ENCODE data around the gene WDFY3.

The WDFY3 gene

DNA sequence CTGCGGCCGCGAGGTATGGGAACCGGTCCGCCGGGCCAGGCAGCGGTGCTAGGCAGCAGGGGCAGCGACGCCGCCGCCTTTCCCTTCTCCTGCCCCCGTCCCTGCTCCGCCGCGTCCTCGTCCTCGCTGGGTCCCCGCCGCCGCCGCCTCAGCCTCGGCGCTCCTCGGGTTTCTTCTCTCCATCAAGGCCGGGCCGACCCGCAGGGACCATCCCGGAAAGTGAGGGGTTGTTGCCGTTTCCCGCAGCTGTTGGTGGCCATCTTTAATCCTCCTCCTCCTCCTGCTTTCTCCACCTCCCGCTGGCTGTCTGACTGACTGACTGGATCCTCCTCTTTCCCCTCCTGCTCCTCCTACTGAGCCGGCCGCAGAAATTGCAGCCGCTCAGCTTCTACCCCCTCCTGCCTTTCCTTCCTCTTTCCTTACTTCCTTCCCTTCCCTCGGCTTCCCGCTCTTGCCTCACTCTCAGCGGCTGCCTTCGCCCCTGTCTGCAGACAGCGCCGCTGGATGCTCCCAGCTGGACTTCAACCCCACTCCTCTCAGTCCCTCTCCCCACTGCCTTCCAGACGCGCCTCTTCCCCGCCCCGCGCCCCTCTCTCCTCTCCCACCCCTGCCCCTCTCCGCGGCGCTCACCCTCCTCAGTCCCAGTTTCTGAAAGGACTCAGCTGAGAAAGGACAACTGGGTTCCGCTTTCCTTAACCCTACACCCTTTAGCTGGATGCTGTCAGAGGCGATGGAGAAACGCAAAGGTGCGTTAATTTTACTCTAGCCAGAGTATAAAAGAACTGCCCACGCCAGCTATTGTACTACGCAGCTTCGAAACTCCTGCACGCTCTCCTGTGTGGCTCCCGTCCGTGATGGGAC, at the start of gene WDFY3:
WDFY3 (minus strand) TSS at position 309 of the 861 bp plus-strand sequence. CDS start 106,099 bp downstream, outside the sequence.
- DNase-seq (ENCODE audit: low read depth in 2 of 2) = no peak

GRCh38 chr4:85005865-85006377, 39.4 kb upstream of the WDFY3 start:
- DNase-seq (ENCODE audit: low read depth in 2 of 2) = no peak

DNA sequence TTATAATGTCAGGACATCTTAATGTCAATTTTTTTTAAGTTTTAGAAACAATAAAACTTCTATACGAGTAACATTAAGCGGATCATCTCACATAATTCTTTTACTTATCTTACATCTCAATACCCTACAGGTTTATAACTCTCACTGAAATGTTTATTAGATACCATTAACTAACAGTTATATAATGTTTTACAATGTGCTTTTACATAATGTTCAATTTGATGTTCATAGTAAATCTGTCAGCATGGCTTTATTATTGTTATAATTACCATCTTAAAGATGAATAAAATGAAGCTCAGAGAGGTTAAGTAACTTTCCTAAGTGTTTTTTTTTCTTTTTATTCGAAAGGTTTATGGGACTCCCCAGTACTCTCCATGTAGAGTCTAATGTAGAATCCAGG, 33.9 kb upstream of the WDFY3 start:
- DNase-seq (ENCODE audit: low read depth in 2 of 2) = no peak

DNA sequence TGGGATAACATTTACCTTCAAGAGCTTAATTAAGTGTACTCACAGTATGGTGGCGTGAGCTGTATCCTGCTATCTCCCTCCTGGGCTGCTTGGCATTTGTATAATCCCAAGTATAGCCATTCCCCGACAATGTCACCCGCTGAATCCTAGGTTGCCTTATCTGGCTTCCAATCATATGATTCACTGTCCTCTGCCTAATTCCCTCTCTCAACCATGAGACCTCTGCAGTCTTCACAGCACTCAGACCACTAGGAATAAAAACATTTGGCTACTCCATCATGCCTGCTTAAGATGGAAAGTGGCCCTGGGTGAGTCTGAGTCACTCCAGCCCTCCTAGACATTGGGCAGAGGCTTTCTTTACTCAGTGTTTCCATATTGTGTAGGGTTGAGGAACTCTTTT, 28.9 kb upstream of the WDFY3 start:
- no peak for DNase-seq (ENCODE audit: low read depth in 2 of 2)

- DNase-seq (ENCODE audit: low read depth in 2 of 2) = no peak
These were observed 27.8 kb upstream of the WDFY3 start for GRCh38 chr4:84994280-84994679.

DNA sequence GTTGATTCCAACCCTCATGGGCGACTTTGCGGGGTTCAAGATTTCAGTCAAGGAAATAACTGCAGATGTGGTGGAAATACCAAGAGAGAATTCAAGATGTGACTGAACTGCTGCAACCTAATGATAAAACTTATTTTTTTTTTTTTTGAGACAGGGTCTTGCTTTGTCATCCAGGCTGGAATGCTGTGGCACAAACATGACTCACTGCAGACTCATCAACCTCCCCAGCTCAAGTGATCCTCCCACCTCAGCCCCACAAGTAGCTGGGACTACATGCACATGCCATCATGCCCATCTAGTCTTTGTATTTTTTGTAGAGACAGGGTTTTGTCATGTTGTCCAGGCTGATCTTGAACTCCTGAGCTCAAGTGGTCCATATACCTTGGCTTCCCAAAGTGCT, 19.5 kb upstream of the WDFY3 start:
- no peak for DNase-seq (ENCODE audit: low read depth in 2 of 2)

DNA sequence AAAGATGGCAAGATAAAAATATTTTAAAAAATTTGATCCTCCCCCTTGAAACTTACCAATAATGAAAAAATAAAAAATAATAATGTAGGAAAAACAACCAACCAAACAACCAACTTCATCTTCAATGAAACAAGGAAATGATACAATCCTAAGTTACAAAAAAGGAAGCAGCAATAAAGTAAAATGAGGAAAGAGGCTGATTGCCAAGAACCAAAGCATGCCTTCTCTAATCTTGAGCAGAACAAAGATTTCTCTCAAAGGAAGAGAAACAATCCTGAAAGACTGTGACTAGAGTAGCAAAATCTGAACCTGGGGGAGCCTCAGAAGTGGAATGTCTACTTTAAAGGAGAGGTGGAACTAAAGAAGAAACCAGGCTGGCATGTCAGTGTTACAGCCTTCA, 10.9 kb upstream of the WDFY3 start:
- DNase-seq (ENCODE audit: low read depth in 2 of 2) = no peak

GRCh38 chr4:84973856-84974255, 7.4 kb upstream of the WDFY3 start:
- DNase-seq (ENCODE audit: low read depth in 2 of 2) = no peak

GRCh38 chr4:84971319-84971932, 4.9 kb upstream of the WDFY3 start:
- DNase-seq (ENCODE audit: low read depth in 2 of 2) = no peak

DNA sequence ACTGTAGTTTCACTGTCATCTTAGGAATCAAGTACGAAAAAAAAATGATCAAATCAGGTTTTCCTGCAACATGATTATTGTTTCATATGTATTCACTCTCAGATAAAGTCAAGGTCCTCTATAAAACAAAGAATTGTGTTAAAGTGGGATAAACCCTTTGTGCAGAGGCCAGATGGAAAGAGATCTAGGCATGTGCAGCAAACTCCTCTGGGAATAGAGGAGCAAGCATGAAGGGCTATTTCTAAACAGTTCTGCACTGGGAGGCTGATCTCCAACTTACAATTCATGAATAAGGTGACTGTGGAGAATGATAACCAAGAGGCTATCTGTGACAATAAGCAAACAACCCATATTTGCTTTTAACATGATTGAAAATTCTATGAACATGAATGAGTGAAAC, 2.4 kb upstream of the WDFY3 start:
- no peak for DNase-seq (ENCODE audit: low read depth in 2 of 2)

DNA sequence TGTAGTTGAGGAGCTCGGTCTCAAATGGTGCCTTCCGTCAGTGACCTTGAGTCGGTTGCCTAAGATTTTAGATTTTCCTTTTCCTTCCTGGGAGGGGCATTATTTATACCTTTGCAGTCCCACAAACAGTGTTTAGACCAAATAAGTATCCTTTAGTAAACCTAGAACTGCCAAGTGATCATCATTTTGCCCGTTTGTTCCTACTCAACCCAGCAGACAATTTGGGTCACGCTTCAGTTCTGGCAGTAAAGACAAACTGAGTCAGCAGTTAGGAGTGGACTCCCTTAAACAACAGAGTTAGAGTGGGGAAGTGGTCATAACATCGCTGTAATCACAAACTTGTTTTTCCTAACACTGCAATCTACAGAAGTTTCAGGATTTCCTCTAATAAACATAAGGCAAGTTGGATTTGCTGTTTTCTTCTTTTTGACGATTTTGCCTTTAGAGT, 777 bp upstream of the WDFY3 start:
- no peak for DNase-seq (ENCODE audit: low read depth in 2 of 2)

DNA sequence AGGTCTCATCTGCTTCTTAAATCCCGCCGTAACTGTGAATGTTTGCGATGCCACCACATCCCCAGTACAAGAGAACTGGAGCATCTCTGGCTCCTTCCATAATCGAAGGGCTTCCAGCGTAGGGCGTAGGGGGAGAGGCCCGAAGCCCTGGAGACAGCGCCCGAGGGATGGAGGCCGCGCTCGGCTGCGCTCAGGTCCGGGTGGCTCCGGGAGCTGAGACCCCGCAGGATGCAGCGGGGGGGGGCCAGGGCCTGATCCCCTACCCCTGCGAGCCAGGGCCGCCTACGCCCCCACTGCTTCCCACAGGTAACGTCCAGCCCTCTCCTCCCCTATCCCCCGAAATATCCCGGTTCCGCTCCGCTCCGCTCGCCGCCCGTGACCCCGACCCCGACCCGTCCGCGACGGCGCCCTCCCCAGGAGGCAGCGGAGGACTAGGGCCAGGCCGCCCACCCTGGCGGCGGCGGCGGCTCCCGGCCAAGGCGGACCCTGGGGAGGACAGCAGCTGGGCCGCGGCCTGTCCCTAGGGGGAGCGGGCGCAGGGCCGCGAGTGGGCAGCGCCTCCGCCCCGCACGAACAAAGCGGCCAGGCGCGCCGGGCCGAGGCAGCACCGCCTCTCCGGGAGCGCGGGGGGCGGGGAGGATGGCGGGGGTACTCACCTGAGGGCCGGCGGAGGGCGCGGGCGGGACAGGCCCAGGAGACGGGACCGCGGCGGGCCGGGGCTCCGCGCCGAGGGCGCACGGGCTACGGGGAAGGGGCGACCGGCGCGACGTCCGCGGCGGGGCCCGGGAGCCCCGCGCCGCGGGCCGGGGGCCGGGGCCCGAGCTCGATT, 723 bp downstream of the WDFY3 start:
- no peak for DNase-seq (ENCODE audit: low read depth in 2 of 2)

DNA sequence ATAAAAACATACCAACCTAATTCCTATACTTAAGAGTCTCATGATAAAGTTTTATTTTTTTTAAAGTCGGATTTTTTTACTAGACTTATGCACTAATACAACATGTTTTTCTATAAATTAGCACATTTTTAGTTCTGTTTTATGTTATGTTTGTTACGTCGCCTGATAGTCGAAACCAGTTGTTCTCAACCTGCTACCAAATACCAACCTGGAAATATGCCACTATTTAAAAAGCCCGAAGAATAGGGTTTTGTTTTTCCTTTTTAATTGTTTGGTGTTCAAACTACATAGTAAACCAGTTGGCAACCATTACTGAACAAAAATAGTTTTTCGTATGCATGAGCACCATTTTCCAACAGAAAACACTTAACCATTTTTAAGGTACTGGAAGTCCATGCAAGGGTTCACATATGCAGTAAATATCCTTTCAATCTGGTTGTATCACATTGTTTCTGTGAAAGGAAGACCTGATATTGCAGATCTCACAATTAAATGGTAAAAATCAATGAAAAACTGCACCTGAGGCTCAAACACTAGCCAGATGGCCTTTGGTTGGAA, 1.4 kb downstream of the WDFY3 start:
- DNase-seq (ENCODE audit: low read depth in 2 of 2) = no peak

- DNase-seq (ENCODE audit: low read depth in 2 of 2) = no peak
These were observed 4.4 kb downstream of the WDFY3 start for GRCh38 chr4:84962102-84962501.

GRCh38 chr4:84958434-84958833, 8.1 kb downstream of the WDFY3 start:
- DNase-seq (ENCODE audit: low read depth in 2 of 2) = no peak

DNA sequence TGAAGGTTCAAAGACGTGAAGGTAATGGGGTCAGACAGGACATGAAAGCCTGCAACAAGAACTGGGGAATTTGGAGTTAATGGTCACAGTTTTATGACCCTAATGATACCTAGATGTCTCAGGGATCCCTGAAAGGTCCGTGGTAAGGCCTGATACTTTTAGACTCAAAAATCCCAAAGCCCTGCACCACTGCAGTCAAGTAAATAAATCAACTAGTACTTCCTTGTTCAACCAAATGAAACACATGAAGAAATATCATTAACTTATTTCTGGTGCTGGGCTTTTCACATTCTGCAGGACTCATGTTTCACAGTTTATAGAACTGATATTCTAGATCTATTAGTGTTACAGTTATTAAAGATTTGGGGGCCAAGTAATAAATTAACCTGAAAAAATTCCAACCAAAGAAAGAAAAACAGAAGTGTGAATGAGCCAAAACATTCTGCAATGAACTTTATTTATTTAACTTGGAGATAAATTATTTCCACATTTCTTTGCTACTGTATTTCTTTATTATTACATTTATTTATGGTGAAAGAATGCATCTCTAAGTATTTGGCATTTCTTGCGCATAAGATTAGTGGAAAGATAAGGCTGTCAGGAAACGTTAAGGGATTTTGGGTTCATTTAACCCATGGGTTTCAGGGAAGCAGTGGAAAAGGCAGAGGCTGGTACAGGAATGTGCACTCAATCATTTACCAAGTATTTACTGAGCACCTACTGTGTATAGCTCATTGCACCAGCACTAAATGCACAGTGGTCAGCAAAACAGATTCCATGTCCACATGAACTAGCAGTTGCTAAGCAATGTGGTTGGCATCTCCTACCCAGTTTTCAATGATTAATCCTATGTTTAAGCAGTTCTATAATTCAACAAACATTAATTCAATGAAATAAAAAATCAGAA, 8.7 kb downstream of the WDFY3 start:
- DNase-seq (ENCODE audit: low read depth in 2 of 2) = no peak

GRCh38 chr4:84956014-84956413, 10.5 kb downstream of the WDFY3 start:
- no peak for DNase-seq (ENCODE audit: low read depth in 2 of 2)

GRCh38 chr4:84954982-84955567, 11.4 kb downstream of the WDFY3 start:
- no peak for DNase-seq (ENCODE audit: low read depth in 2 of 2)

- DNase-seq (ENCODE audit: low read depth in 2 of 2) = no peak
These were observed 13.7 kb downstream of the WDFY3 start for GRCh38 chr4:84952776-84953175.

DNA sequence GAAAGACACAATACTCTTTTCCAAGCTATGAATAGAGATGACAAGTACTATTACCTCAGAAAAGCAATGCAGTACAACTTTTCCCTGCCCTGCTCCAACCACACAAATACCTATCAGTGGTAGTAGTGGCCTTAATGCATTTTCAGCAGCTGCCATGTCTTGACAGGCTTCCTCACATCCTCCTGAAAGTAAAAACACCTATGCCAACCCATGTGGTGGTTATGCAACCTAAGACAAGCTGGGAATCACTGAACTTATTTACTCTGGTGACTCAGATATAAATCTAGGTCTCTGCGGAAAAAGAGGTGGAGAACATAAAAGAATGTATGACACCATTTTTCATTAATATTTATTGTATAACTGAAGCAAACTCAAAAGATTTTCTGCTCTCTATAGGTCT, 14.5 kb downstream of the WDFY3 start:
- no peak for DNase-seq (ENCODE audit: low read depth in 2 of 2)

Data from stimulated activated CD8-positive, alpha-beta memory T cell treated with anti-CD3 and anti-CD28 coated beads, Interleukin-15, amount 100 ng/mL, for 4 hours (primary cell).